GM21576 (cell line): Measurements from ENCODE around the gene PDE6B.

Source experiments
- ATAC-seq: cut with Tn5 transposase; IDR thresholded peaks from one replicate; pipeline ENCODE4 v1.9.1; 2021; ENCODE audit warnings: mild to moderate bottlenecking, moderate library complexity; ENCODE audit not compliant: unreplicated experiment

Gene PDE6B

DNA sequence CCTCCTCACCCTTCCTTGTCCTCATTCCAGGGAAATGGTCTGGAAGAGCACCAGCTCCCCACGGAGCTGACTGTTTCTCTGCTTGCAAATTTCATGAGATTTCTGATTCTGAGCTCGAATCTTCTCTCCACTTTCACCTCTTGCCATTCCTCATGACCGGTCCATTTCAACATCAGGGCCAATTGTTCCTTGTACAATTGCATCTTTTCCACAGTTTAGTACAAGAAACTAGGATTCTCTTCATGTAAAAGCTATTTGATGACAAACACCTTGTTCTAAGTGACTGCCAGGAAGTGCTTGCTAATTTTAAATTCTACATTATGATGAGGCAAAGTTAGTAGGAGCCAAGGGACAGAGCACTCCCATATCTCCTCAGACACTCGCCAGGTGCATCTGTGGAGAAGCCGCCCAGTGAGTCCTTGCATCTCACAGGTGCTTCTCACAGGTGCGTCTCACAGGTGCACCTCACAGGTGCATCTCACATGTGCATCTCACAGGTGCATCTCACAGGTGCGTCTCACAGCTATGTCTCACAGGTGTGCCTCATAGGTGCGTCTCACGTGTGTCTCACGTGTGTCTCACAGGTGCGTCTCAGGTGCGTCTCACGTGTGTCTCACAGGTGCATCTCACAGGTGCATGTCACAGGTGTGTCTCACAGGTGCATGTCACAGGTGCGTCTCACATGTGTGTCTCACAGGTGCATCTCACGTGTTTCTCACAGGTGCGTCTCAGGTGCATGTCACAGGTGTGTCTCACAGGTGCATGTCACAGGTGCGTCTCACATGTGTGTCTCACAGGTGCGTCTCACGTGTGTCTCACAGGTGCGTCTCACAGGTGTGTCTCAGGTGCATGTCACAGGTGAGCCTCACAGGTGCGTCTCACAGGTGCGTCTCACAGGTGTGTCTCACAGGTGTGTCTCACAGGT, 3.0 kb upstream of the PDE6B start:
- ATAC-seq: no peak

GRCh38 chr4:622996-623913, 2.1 kb upstream of the PDE6B start:
- no peak for ATAC-seq

- ATAC-seq: no peak
Measured at GRCh38 chr4:623914-624566, 1.3 kb upstream of the PDE6B start.

- no peak for ATAC-seq
Measured at GRCh38 chr4:625631-626161, 323 bp downstream of the PDE6B start.

GRCh38 chr4:626201-627091, 1.1 kb downstream of the PDE6B start:
- no peak for ATAC-seq

DNA sequence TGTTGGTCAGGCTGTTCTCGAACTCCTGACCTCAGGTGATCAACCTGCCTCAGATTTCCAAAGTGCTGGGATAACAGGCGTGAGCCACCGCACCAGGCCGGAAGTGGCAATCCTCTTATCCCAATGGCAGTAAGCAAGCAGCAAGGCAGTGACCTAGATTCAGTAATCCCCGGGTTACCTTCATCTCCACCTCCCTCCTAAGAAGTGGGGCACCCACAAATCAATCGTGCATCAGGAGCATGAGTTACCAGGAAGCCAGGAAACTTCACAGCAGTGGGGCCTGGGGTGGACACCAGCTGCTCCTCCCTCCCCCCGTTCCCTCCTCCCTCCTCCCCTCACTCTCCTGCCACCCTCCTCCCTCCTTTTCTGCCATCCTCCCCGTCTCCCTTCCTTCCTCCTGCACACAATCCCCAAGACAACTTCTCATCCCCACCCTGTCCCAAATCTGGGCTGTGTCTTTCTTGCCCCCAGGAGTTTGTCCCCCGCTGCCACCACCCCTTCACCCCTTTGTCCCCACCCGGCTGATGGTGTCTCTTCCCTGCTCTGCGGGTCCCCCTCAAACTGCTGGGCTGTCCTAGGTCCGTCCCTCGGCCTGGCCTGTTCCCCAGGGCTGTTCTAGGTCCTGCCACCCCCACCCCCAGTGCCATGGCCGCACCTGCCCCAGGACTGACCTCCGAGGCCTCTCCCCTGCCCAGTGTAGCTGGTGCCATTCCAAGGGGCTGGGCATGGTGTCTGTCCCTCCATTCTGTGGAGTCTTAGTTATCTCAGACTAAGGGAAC, 2.2 kb downstream of the PDE6B start:
- ATAC-seq: no peak

DNA sequence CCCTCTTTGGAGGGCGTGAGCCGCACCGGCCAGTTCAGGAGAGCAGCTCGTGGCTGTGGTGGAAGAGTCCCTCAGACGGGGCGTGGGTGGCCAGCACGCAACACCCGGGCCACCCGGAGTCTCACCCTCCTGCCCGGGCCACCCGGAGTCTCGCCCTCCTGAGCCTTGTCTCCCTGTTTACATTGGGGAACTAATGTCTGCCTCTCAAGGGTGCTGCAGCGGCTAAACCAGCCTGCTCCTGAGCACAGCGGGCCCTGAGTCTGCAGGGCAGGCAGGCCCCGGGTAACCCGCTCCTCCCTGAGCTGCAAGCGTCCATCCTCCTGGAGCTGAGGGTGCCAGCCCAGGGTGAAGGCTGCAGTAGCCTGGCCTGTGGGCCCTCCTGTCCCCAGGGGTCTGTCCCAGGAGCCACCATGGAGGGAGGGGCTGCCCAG, 3.0 kb downstream of the PDE6B start:
- no peak for ATAC-seq

DNA sequence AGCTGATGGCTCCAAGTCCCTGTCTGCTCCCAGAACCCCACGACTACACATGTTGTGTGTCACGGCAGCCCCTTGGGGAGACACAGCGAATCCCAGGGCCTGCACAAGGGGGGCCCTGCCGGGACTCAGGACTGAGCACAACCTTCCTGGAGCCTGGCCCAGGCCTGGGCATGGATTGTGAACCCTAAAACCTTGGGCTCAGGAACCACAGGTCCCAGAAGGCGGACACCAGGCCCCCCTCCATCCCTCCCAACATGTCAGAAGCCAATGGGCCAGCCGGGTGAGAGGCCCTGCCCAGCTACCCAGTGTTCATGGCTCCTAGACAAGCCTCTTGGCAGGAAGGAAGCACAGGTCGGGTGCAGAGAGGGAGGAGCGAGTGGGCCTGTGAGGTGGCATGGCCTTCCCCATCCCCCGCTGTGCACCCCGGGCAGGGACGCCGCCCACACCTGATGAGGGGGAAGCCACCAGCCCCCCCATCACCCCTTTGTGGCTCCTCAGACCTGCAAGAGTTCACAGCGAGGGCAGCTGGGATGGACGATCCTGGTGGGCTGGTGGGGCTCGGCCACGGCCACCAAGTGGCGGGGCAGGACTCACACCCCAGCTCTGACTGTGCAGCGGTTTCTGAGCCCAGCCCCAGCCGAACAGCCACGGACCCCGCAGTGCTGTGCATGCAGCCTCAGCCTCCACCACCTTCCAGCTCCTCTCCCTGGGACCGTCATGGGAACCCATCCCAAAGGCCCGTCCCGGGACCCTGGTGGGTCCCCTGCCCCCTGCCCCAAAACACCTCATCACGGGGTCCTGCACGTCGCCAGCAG, 3.7 kb downstream of the PDE6B start:
- ATAC-seq: no peak

DNA sequence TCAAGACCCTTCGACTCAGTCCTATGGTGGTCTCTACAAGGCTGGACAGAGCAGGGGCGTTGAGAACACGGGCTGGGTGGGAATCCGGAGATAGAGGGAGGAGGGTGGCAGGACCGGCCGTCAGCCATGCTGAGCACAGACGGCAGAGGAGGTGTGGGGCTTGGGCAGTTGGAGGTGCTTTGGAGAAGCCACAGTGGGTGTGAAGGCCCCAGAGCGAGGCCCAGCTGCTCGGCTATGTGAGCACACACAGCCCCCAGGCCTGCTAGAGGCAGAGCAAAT, 4.2 kb downstream of the PDE6B start:
- ATAC-seq: no peak

- no peak for ATAC-seq
Measured at GRCh38 chr4:629915-630641, 4.7 kb downstream of the PDE6B start.

DNA sequence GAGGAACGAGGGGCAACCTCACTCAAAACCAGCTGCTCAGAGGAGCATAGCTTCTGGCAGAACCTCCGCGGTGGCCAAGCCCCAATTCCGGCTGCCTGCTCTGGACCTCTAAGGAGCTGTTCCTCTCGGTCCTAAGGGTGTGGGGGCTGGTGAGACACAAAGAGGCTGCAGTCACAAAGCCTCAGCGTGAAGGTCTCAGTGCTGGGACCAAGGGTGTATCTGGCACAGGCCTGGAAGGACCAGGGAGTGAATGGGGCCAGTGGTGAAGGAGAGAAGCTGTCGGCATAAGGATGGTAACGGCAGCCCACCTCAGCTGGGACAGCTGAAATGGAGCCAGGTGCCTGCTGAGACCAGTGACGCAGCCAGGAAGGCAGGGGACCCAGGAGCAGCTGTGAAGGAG, 5.3 kb downstream of the PDE6B start:
- ATAC-seq: no peak

DNA sequence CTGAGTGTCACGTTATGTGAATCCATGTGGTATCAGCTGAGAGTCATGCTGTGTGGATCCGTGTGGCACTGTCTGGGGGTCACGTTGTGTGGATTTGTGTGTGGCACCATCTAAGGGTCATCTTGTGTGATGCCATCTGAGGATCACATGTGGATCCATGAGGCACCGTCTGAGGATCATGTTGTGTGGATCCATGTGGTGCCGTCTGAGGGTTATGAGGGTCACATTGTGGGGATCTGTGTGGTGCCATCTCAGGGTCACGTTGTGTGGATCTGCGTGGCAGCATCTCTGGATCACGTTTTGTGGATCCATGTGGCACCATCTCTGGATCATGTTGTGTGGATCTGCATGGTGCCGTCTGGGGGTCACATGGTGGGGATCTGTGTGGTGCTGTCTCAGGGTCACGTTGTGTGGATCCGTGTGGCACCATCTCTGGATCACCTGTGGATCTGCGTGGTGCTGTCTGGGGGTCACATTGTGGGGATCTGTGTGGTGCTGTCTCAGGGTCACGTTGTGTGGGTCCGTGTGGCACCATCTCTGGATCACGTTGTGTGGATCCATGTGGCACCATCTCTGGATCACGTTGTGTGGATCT, 6.9 kb downstream of the PDE6B start:
- no peak for ATAC-seq

DNA sequence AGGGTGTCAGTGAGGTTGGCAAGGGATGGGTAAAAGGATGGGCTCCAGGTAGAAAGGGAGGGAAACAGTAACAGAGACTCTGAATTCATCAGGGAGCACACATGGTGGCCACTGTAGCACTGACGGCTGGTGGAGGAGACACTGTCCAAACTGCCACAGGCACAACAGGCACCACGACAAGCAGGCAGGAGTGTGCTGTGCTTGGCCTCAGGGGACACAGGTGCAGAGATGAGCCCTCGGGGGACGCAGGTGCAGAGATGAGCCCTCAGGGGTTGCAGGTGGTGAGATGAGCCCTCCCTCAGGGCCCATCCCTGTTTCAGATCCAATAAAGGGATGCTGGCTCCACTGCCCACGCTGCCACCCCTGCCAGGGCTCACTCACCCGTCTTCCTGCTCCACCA, 7.6 kb downstream of the PDE6B start:
- ATAC-seq: no peak

DNA sequence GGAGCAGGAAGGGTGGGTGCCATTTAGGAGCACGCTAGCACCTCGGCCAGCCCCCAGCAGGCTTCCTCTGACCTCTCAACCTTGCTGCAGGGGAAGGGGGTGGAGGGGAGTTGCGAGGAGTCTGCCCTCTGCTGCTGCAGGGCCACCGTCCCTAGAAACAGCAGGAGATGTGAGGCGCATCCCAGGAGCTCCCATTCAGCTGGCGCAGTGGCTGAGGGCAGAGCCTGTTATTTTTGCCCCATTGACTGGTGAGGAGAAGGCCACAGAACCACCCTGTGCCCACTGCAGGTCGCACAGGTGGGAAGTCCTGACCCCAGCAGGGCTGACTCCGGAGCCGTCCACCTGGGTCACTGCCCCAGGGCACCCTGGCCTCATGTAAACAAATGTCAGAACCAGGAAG, 8.0 kb downstream of the PDE6B start:
- ATAC-seq: no peak

GRCh38 chr4:633976-634598, 8.7 kb downstream of the PDE6B start:
- no peak for ATAC-seq

GRCh38 chr4:634599-634985, 9.2 kb downstream of the PDE6B start:
- no peak for ATAC-seq
